ENCODE measurements around the gene CPA2. TPM values are rescaled to one million over a fixed set of nuclear protein-coding genes. Genes with fewer than 3 reads are reported as not detected.

CPA2 gene
- polyA plus RNA-seq, 1 experiment = 0.05 TPM

DNA sequence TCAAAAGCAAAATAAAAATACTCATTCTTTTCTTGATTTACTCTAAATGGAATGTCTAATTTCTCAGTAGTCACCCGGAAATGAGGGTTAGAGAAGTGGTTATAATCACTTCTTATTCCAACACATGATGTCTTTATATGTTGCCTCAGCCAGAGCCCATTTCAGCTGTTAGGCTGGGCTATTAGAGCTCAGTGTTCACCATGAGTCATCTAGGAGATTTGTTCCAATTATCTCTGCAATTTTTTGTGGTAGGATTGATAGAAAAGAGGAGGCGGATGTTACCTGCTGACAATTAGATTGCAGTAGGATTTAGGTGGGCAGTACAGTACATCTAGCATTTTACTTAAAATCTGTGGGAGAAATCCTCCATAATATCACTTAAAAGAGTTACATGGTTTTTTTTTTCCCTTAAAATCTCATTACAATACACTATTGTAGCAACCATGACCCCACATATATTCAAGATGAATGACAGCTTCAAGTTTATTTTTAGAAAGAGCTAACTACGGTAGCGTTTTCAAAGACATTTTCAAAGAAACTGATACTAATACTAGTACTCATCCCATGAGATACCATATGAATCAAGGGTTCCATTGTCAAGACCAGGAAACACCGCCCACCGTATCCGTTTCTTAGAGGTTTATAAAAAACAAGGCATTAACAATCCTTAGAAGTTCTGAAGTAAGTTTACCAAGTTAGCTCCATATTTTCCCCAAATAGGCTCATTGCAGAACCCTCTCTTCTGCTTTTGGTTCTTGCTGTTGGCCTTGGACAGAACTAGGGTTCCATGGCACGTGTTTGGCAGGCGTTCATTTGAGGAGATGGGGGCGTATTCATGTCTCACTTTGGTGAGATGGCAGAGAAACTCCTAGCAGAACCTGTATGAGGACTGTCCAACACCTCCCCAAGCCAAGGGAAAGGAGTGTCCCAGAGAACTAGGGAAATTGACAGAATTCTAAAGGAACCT, 10.4 kb downstream of the CPA2 start:
- POLR2A ChIA-PET = interaction anchor here (1.0 to 1.1 kb wide), 2 partner anchors 16 to 69 kb away, joined by 3 to 4 read pairs; partner anchors contain the start of gene CPA4
- Histone ChIP-seq H3K9me3 (ENCODE audit: control insufficient read depth, insufficient read depth, low read length) (no peaks in the 10 kb centered on the region; the same call in 1 of the 2 replicates), H3K4me3 (ENCODE audit: low read depth, low read length) (no peak overlapping the region), H3K27me3 (ENCODE audit: control insufficient read depth, insufficient read depth, low read length) (no peaks in the 10 kb centered on the region), H3K27ac (ENCODE audit: low read depth, low read length) (no peak overlapping the region)
- CTCF ChIA-PET = interaction anchor here (1.1 to 1.6 kb wide), 7 partner anchors 10 to 445 kb away, joined by 3 to 8 read pairs (median 5); partner anchors contain the start of gene CPA4
- DNase-seq (ENCODE audit: low read depth, low spot score) = peak; percentile 27
- TF ChIP-seq, protein P1, sequence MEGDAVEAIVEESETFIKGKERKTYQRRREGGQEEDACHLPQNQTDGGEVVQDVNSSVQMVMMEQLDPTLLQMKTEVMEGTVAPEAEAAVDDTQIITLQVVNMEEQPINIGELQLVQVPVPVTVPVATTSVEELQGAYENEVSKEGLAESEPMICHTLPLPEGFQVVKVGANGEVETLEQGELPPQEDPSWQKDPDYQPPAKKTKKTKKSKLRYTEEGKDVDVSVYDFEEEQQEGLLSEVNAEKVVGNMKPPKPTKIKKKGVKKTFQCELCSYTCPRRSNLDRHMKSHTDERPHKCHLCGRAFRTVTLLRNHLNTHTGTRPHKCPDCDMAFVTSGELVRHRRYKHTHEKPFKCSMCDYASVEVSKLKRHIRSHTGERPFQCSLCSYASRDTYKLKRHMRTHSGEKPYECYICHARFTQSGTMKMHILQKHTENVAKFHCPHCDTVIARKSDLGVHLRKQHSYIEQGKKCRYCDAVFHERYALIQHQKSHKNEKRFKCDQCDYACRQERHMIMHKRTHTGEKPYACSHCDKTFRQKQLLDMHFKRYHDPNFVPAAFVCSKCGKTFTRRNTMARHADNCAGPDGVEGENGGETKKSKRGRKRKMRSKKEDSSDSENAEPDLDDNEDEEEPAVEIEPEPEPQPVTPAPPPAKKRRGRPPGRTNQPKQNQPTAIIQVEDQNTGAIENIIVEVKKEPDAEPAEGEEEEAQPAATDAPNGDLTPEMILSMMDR (IDR thresholded peaks at IDR 0.05; ENCODE audit: low read depth, low read length) = no peak

DNA sequence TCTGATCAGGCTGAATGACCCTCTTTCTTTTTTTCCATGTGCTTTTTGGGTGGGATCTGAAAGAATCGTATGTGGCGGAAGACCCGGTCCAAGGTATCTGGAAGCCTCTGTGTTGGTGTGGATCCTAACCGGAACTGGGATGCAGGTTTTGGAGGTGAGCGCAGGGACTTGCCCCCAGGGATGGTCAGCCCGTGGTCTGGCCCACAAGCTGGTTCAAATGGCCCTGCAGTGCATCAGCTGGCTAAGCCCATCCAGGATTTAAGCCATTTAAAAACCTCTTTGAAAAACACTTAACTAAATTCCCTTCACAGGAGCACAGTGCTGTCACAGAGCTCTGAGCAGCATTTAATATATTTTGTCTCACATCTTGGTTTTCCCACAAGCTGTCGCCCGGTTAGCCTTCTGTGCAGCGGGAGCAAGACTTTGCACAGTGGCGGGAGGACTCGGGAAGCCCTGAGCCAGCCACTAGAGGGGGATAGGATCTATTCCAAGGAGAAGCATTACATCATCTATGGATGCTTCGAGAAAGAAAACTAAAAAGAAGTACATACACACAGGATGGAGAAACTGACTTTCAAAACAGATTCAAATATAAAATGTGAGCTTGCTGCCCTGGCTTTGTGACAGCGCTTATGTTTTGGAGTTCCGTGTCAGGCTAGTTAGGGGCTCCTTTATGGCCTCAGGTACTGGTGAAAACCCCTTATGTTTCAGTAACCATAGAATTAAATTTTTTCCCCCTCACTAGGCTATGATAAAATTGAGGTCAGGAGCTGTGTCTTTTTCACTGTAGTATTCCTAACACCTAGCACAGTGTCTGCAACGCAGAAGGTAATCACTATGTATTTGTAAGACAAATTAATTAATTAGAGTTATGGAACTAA, 11.3 kb downstream of the CPA2 start:
- ChIA-PET CTCF (interaction anchor here (0.6 to 1.6 kb wide), 13 partner anchors 9 to 479 kb away, joined by 3 to 8 read pairs (median 3); partner anchors contain the start of gene CPA4), POLR2A (interaction anchor here (0.6 kb wide), 1 partner anchor 61 kb away, joined by 3 read pairs; no protein-coding TSS in a partner anchor)
- TF ChIP-seq, protein P1 (IDR thresholded peaks at IDR 0.05; ENCODE audit: low read depth, low read length) = peak; percentile 55
- DNase-seq (ENCODE audit: low read depth, low spot score) = no peak
- Histone ChIP-seq H3K9me3 (ENCODE audit: control insufficient read depth, insufficient read depth, low read length) (no peaks in the 10 kb centered on the region), H3K27ac (ENCODE audit: low read depth, low read length) (no peak overlapping the region), H3K27me3 (ENCODE audit: control insufficient read depth, insufficient read depth, low read length) (no peaks in the 10 kb centered on the region), H3K4me3 (ENCODE audit: low read depth, low read length) (no peak overlapping the region)

DNA sequence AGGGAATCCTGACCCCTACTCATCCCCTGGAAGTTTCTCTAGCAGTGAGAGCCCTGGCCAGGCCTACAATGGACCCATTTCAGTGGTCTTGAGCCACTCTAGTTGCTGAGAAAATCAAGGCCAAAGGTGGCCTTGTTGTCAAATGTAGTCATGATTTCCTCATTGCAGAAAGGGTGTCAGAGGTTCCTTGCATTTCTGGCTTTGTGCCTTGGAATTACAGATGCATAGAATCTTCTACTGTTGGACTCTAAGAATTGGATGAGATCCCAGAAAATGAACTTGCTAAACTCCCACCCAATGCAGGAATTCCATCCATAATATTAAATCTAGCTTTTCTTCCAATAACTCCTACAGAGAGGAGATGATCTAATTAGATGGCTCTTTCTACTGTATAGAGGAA, 12.2 kb downstream of the CPA2 start:
- Histone ChIP-seq H3K4me3 (ENCODE audit: low read depth, low read length) (no peak overlapping the region), H3K9me3 (ENCODE audit: control insufficient read depth, insufficient read depth, low read length) (no peaks in the 10 kb centered on the region), H3K27me3 (ENCODE audit: control insufficient read depth, insufficient read depth, low read length) (no peaks in the 10 kb centered on the region), H3K27ac (ENCODE audit: low read depth, low read length) (no peak overlapping the region)
- DNase-seq (ENCODE audit: low read depth, low spot score) = peak; percentile 67
- ChIA-PET POLR2A (no interaction called here), CTCF (interaction anchor here (0.6 to 1.4 kb wide), 12 partner anchors 9 to 478 kb away, joined by 3 to 8 read pairs (median 3); partner anchors contain the start of gene CPA4)
- TF ChIP-seq, protein P1 (IDR thresholded peaks at IDR 0.05; ENCODE audit: low read depth, low read length) = no peak

DNA sequence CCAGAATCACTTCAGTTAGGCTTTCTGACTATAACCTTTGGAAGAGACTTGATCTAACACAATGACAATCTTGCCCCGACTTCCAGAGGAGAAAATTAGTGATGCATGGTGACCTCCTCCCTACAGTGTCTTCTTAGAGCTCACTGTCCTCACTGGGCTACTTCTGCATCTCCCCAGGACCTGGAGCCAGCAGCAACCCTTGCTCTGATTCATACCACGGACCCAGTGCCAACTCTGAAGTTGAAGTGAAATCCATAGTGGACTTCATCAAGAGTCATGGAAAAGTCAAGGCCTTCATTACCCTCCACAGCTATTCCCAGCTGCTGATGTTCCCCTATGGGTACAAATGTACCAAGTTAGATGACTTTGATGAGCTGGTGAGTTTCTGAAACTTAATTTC, 12.6 kb downstream of the CPA2 start:
- H3K27me3 ChIP-seq (ENCODE audit: control insufficient read depth, insufficient read depth, low read length) = no peaks in the 10 kb centered on the region
- no peak for DNase-seq (ENCODE audit: low read depth, low spot score)
- TF ChIP-seq, protein P1 (IDR thresholded peaks at IDR 0.05; ENCODE audit: low read depth, low read length) = no peak
- H3K4me3 ChIP-seq (ENCODE audit: low read depth, low read length) = no peak overlapping the region
- ChIA-PET CTCF (no interaction called here), POLR2A (no interaction called here)
- H3K27ac ChIP-seq (ENCODE audit: low read depth, low read length) = no peak overlapping the region
- H3K9me3 ChIP-seq (ENCODE audit: control insufficient read depth, insufficient read depth, low read length) = no peaks in the 10 kb centered on the region
